IMR-90 (cell line): Measurements from ENCODE around the gene IPMK. TPM values are rescaled to one million over a fixed set of nuclear protein-coding genes. Genes with fewer than 3 reads are reported as not detected.
A peak's percentile ranks its signal among the peaks of the same experiment; 100 is the strongest.

Experiments
- ATAC-seq: fragments of 200-7000 bp; cut with Tn5 transposase; 2 replicates; pipeline ENCODE4 v1.9.1; 2020; ENCODE audit warnings: low read depth, mild to moderate bottlenecking, moderate library complexity
- BruUV-seq: library from RNA; stranded (reverse); fragments of 400-500 nt; replicated peaks from 2 replicates; lab custom pipeline; 2021; lab: Mats Ljungman, UMichigan
- CTCF ChIA-PET: fragments of 300-600 bp; formaldehyde crosslinking; extraction: SDS; loops from one replicate; lab custom pipeline; 2021; ENCODE audit warnings: antibody characterized with exemption; lab: Yijun Ruan, JAX
- POLR2A ChIA-PET: fragments of 300-600 bp; sonication (Branson Sonifier 250); formaldehyde crosslinking; loops from one replicate; lab custom pipeline; 2022; ENCODE audit warnings: antibody characterized with exemption; ENCODE audit not compliant: unreplicated experiment; lab: Charles Lee
- DNase-seq: peaks from one replicate; pipeline ENCODE4 v3.0.0; 2013
- H2AFZ ChIP-seq: replicated peaks from 2 replicates; pipeline ENCODE3; 2013; ENCODE audit warnings: low read length, mild to moderate bottlenecking; ENCODE audit not compliant: poor library complexity
- H2AK5ac ChIP-seq: 2 replicates; pipeline ENCODE4 v1.6.1; 2013; ENCODE audit warnings: low read depth, low read length, inconsistent platforms
- H2AK9ac ChIP-seq: replicated peaks from 2 replicates; pipeline ENCODE3; 2013; ENCODE audit warnings: mild to moderate bottlenecking, low read depth, low read length, moderate library complexity; ENCODE audit not compliant: poor library complexity
- H2BK120ac ChIP-seq: 2 replicates; pipeline ENCODE4 v1.6.1; 2013; ENCODE audit warnings: low read depth, low read length, inconsistent platforms
- H2BK15ac ChIP-seq: 3 replicates; pipeline ENCODE4 v1.6.1; 2013; ENCODE audit warnings: low read depth, low read length, inconsistent platforms
- H2BK20ac ChIP-seq: 2 replicates; pipeline ENCODE4 v1.6.1; 2013; ENCODE audit warnings: low read depth, mild to moderate bottlenecking, inconsistent platforms, low read length, moderate library complexity
- H2BK5ac ChIP-seq: 2 replicates; pipeline ENCODE4 v1.6.1; 2013; ENCODE audit warnings: mild to moderate bottlenecking, low read depth, low read length, inconsistent platforms; ENCODE audit not compliant: poor library complexity, severe bottlenecking
- H3K14ac ChIP-seq: replicated peaks from 2 replicates; pipeline ENCODE4 v1.6.1; 2013; ENCODE audit warnings: low read depth, low read length, inconsistent platforms
- H3K18ac ChIP-seq: 2 replicates; pipeline ENCODE4 v1.6.1; 2013; ENCODE audit warnings: low read depth, low read length, control low read depth
- H3K23ac ChIP-seq: 2 replicates; pipeline ENCODE4 v1.6.1; 2013; ENCODE audit warnings: low read depth, low read length, inconsistent platforms
- H3K27ac ChIP-seq: 2 replicates; pipeline ENCODE4 v1.5.1; 2013; ENCODE audit warnings: mild to moderate bottlenecking, control low read depth, low read length; ENCODE audit not compliant: insufficient read depth
- H3K27me3 ChIP-seq: 2 replicates; pipeline ENCODE4 v1.6.1; 2013; ENCODE audit warnings: low read length; ENCODE audit not compliant: control insufficient read depth, insufficient read depth
- H3K36me3 ChIP-seq: 2 replicates; pipeline ENCODE4 v1.6.1; 2013; ENCODE audit warnings: low read length, mixed read lengths; ENCODE audit not compliant: control insufficient read depth, insufficient read depth
- H3K4ac ChIP-seq: 2 replicates; pipeline ENCODE4 v1.6.1; 2013; ENCODE audit warnings: low read depth, low read length, inconsistent platforms
- H3K4me1 ChIP-seq: 2 replicates; pipeline ENCODE4 v1.6.1; 2013; ENCODE audit warnings: low read length, mixed read lengths; ENCODE audit not compliant: control insufficient read depth, insufficient read depth
- H3K4me2 ChIP-seq: 2 replicates; pipeline ENCODE4 v1.6.1; 2013; ENCODE audit warnings: low read depth, mild to moderate bottlenecking, control low read depth, low read length, moderate library complexity
- H3K4me3 ChIP-seq: 2 replicates; pipeline ENCODE4 v1.5.1; 2013; ENCODE audit warnings: low read depth, mild to moderate bottlenecking, control low read depth, low read length, moderate library complexity; ENCODE audit not compliant: insufficient read depth
- H3K56ac ChIP-seq: 2 replicates; pipeline ENCODE4 v1.6.1; 2013; ENCODE audit warnings: low read length, inconsistent platforms; ENCODE audit not compliant: insufficient read depth; ENCODE audit errors: extremely low read depth
- H3K79me1 ChIP-seq, 2 experiments: 2 replicates each; pipeline ENCODE4 v1.6.1; 2013; ENCODE audit warnings: low read length in 2 of 2, inconsistent platforms in 1 of 2, low read depth in 1 of 2
- H3K9ac ChIP-seq: 2 replicates; pipeline ENCODE4 v1.6.1; 2013; ENCODE audit warnings: low read depth, low read length, control low read depth
- H3K9me1 ChIP-seq: 2 replicates; pipeline ENCODE4 v1.6.1; 2013; ENCODE audit warnings: low read length, inconsistent platforms; ENCODE audit not compliant: insufficient read depth
- H3K9me3 ChIP-seq: 2 replicates; pipeline ENCODE4 v1.6.1; 2013; ENCODE audit warnings: low read length; ENCODE audit not compliant: control insufficient read depth, insufficient read depth
- H4K20me1 ChIP-seq: 2 replicates; pipeline ENCODE4 v1.6.1; 2013; ENCODE audit warnings: low read length, inconsistent platforms; ENCODE audit not compliant: insufficient read depth
- H4K5ac ChIP-seq: 2 replicates; pipeline ENCODE4 v1.6.1; 2013; ENCODE audit warnings: mild to moderate bottlenecking, low read depth, low read length, control low read depth
- H4K8ac ChIP-seq, 2 experiments: 2 replicates each; pipeline ENCODE4 v1.6.1; 2013; ENCODE audit warnings: low read depth in 2 of 2, low read length in 2 of 2, control low read depth in 1 of 2, inconsistent platforms in 1 of 2
- H4K91ac ChIP-seq: 2 replicates; pipeline ENCODE4 v1.6.1; 2013; ENCODE audit warnings: low read depth, low read length, inconsistent platforms; ENCODE audit not compliant: insufficient read depth
- NFE2L2 ChIP-seq: fragments of 150-350 bp; IDR thresholded peaks from 2 replicates; pipeline ENCODE4 v1.6.1; 2016; ENCODE audit warnings: low read depth, mild to moderate bottlenecking, low read length
- RFX5 ChIP-seq: IDR thresholded peaks from 2 replicates; pipeline ENCODE4 v1.8.0; 2012; ENCODE audit warnings: low read depth, mild to moderate bottlenecking, low read length, moderate library complexity
- WGBS, 2 experiments: methylation state at CpG; one replicate each; pipeline versions ENCODE4 v1.1.5 to v1.1.7; 2013; ENCODE audit warnings: missing lambda C conversion rate in 2 of 2; ENCODE audit not compliant: insufficient read length in 1 of 2; ENCODE audit errors: extremely low coverage in 2 of 2; 5-methylcytosine and 5-hydroxymethylcytosine counted together
- dilution Hi-C: fragments of 300-500 bp; cut with HindIII; formaldehyde crosslinking; loops from one replicate; pipeline ENCODE4 v1.14.3; 2018; ENCODE audit warnings: low sequenced_read_pairs; ENCODE audit not compliant: unreplicated experiment
- in situ Hi-C: fragments of 300-500 bp; cut with MboI; formaldehyde crosslinking; loops from 3 replicates; pipeline ENCODE4 v1.14.3; 2019; ENCODE audit warnings: low sequenced_read_pairs, inconsistent platforms, mixed read lengths
- intact Hi-C: fragments of 100-400 bp; cut with micrococcal nuclease; formaldehyde crosslinking; loops from 2 replicates; pipeline ENCODE4 v1.10.0; 2022
- polyA plus RNA-seq, 3 experiments: library from polyadenylated mRNA; depleted of rRNA; stranded (reverse); fragments of >200 nt; gene quantifications; 2 replicates each; pipeline ENCODE4 v1.2.3, GENCODE V29; 2012; ENCODE audit warnings: low replicate concordance in 1 of 3
- total RNA-seq: library from RNA; depleted of rRNA; stranded (reverse); fragments of >200 nt; gene quantifications from 2 replicates; pipeline ENCODE4 v1.2.3, GENCODE V29; 2012

IPMK gene
- total and polyA plus RNA-seq, 2 of the 4 experiments (the other 2 are of a cell fraction) = 0.89 to 2.0 TPM

DNA sequence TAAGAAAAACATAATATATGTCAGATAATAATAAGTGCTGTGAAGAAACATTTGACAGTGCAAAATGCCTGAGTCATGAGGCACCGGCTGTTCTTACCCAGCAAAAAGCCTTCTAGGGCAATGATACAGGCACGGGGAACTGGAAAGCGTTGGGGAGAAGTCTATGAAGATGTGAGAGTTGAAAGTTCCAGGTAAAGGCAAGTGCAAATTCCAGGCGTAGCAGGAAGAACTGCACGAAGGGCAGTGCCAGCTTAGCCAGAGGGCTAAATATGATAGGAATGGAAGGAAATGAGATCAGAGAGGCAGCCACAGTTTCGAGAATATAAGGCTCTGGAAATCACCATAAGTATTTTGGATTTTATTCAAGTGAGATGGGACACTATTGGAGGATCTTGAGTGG, 87.0 kb downstream of the IPMK start:
- Histone ChIP-seq H3K36me3 (no peaks in the 10 kb centered on the region), H3K9ac (no peak overlapping the region), H3K9me1 (no peaks in the 10 kb centered on the region), H4K8ac (no peak overlapping the region), H3K14ac (no peak overlapping the region), H2AK9ac (no peak overlapping the region), H3K18ac (no peak overlapping the region), H3K4me2 (no peak overlapping the region), H2BK20ac (no peak overlapping the region), H3K56ac (no peak overlapping the region), H3K23ac (no peak overlapping the region), H3K4me3 (no peak overlapping the region), H3K27ac (no peak overlapping the region), H3K9me3 (no peaks in the 10 kb centered on the region), H4K91ac (no peak overlapping the region), H3K27me3 (no peaks in the 10 kb centered on the region), H2AFZ (no peak overlapping the region), H4K5ac (no peak overlapping the region), H2BK15ac (no peak overlapping the region), H3K4ac (no peak overlapping the region), H2BK5ac (no peak overlapping the region), H4K20me1 (no peaks in the 10 kb centered on the region; the same call in 1 of the 2 replicates), H3K4me1 (no peaks in the 10 kb centered on the region), H3K79me1 (no peaks in the 10 kb centered on the region), H2BK120ac (no peak overlapping the region), H2AK5ac (no peak overlapping the region)
- TF ChIP-seq RFX5 (no peak), NFE2L2 (peak; percentile 33; the same call in 1 of the 2 replicates)
- CTCF ChIA-PET = interaction anchor here (0.6 to 1.2 kb wide), 2 partner anchors 107 to 110 kb away, joined by 3 to 7 read pairs; no protein-coding TSS in a partner anchor
- intact Hi-C loops = no loop called here
- BruUV-seq = no TSS peak
- DNase-seq = peak; percentile 6
- POLR2A ChIA-PET = no interaction called here
- WGBS, 2 experiments = 74% methylated on average over 6 of the region's 6 CpGs; no CpG with 5 or more reads in 1 of the 2 experiments
- in situ Hi-C loops = no loop called here
- dilution Hi-C loops = loop anchor here (25.0 kb wide), 1 partner anchor 132 kb away; no protein-coding TSS in a partner anchor
- ATAC-seq = 0 out of 2 replicates have a peak, but pooled peaks have one; percentile 27
